ENCODE measurements around the gene JAKMIP3.

JAKMIP3 gene

DNA sequence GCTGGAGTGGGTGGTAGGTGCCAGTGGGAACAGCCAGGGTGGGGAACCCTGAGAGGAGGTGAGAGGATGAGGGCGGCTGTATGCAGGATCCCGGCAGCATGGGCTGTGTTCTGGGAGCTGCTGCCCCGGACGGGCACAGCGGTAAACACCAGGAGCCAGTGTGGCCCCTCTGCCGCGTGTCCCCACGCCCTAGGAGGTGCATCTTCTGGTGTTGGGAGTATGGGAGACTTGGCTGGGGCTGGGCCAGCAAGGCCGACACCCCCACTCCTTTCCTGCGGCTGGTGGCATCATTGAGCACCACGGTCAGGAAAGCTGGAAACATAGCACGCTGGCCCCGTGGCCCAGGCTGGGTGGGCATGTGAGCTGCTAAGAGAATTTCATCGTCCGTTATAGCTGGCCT lies 24.4 kb upstream of the JAKMIP3 start:
- H3K4me3 ChIP-seq (replicated peaks; ENCODE audit: low read depth, low read length): no peak overlapping the region
- DNase-seq (ENCODE audit: low read depth): no peak
- TF ChIP-seq, protein P1, sequence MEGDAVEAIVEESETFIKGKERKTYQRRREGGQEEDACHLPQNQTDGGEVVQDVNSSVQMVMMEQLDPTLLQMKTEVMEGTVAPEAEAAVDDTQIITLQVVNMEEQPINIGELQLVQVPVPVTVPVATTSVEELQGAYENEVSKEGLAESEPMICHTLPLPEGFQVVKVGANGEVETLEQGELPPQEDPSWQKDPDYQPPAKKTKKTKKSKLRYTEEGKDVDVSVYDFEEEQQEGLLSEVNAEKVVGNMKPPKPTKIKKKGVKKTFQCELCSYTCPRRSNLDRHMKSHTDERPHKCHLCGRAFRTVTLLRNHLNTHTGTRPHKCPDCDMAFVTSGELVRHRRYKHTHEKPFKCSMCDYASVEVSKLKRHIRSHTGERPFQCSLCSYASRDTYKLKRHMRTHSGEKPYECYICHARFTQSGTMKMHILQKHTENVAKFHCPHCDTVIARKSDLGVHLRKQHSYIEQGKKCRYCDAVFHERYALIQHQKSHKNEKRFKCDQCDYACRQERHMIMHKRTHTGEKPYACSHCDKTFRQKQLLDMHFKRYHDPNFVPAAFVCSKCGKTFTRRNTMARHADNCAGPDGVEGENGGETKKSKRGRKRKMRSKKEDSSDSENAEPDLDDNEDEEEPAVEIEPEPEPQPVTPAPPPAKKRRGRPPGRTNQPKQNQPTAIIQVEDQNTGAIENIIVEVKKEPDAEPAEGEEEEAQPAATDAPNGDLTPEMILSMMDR (IDR thresholded peaks at IDR 0.05; ENCODE audit: low read length, missing control alignments): no peak

DNA sequence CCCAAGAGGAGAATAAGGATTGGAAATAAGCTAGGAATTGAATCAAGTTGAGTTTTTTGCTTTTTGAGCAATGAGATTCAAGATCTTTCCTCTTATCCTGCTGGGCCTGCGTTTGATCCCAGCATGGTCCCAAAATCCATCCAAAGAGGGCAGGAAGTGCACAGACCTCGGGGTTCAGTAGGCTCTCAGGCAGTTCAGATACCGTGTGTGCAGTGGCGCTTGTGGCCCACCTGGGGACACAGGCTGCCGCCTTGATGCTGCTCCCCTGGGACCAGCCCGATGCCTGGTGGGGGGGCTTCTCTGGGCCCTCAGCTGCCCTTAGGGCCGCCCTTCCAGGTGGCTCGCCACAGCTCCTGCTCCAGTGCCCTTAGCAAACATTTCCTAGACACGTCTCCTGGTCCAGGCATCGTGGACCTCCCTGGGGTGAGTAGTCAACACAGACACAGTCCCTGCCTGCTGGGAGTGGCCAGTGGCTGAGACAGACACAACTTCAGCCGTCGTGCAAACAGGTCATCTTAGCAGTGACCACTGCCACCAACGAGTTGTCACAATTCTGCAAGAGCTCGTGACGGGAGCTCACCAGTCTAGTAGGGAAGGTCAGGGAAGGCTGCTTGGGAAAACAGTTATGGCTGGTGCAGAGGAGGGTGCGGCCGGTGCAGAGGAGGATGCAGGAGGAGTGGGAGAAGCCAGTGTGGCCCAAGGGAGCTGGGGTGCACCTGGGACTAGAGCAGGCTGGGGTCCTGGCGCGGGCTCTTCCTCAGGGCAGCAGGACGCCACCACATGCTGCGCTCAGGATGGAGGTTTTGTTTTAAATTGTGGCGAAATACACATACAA lies 21.7 kb upstream of the JAKMIP3 start:
- no peak for DNase-seq (ENCODE audit: low read depth)
- TF ChIP-seq, protein P1 (IDR thresholded peaks at IDR 0.05; ENCODE audit: low read length, missing control alignments): no peak
- no peak overlapping the region for H3K4me3 ChIP-seq (replicated peaks; ENCODE audit: low read depth, low read length)

DNA sequence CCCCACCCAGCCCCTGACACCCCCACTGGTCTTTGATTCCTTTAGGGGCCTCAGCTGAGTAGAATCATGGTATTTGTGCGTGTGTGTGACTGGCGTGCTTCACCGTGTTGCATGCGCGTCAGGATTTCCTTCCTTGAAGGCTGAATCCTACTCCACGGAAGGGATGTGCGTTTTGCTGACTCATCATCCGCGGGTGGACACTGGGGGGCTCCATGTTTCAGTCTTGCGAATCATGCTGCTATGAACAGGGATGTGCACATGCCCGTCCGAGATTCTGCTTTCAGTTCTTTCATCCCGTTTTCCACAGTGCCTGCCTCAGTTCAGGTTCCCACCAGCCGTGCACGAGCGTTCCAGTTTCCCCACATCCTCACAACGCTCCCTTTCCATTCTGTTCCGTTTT lies 20.9 kb upstream of the JAKMIP3 start:
- DNase-seq (ENCODE audit: low read depth): no peak
- H3K4me3 ChIP-seq (replicated peaks; ENCODE audit: low read depth, low read length): no peak overlapping the region
- TF ChIP-seq, protein P1 (IDR thresholded peaks at IDR 0.05; ENCODE audit: low read length, missing control alignments): no peak

GRCh38 chr10:132045324-132045723 lies 20.4 kb upstream of the JAKMIP3 start:
- TF ChIP-seq, protein P1 (IDR thresholded peaks at IDR 0.05; ENCODE audit: low read length, missing control alignments): no peak
- no peak for DNase-seq (ENCODE audit: low read depth)
- H3K4me3 ChIP-seq (replicated peaks; ENCODE audit: low read depth, low read length): no peak overlapping the region

DNA sequence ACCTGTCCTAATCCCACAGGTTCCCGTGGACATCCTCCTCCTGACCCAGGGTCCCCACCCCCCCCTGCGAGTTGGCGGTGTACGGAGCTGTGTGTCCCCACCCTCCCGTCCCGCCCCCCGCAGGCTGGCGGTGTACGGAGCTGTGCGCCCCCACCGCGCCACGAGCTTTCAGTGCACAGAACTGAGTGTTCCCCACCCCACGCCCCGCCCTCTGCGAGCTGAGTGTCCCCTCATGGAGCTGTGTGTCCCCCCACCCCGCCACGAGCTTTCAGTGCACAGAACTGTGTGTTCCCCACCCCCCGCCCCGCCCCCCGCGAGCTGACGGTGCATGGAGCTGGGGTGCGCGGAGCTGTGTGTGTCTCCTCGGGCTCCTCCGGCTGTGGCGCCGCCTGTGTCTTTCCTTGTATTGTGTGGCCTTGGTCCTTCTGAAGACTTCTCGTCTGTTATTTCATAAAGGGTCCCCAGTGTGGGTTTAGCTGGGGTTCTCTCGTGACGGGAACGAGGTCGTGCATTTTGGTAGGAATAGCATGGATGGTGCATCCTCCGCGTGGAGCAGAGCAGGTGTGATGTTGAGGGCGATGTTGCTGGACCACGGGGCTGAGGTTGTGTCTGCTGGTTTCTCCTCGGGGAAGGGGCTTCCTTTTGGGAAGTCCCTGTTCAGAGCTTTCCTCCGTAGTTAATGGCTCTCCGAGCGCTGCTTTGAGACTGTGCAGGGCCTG lies 18.0 kb upstream of the JAKMIP3 start:
- no peak for DNase-seq (ENCODE audit: low read depth)
- TF ChIP-seq, protein P1 (IDR thresholded peaks at IDR 0.05; ENCODE audit: low read length, missing control alignments): no peak
- no peak overlapping the region for H3K4me3 ChIP-seq (replicated peaks; ENCODE audit: low read depth, low read length)

DNA sequence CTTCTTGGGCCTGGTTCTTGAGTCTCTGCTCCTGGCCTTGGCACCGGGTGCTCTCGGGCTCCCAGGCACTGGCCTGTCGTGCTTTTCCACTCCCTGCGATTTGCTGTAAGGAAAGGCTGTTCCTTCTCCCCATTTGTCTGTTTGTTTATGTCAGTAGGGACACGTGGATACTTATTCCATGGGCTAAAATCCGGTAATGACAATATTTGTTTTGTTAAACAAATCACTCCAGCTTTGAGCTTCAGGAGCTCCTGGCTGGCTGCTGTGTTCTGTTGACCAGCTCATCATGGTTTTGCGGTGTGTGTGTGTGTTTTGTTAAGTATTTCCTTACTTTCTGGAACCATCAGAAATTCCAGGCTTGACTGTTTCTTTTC lies 17.5 kb upstream of the JAKMIP3 start:
- no peak overlapping the region for H3K4me3 ChIP-seq (replicated peaks; ENCODE audit: low read depth, low read length)
- TF ChIP-seq, protein P1 (IDR thresholded peaks at IDR 0.05; ENCODE audit: low read length, missing control alignments): no peak
- no peak for DNase-seq (ENCODE audit: low read depth)
